Heart left ventricle (tissue), 16 donors: ENCODE results near the gene CACNA2D3. TPM values are rescaled to one million over a fixed set of nuclear protein-coding genes. Genes with fewer than 3 reads are reported as not detected.

Source experiments
- ATAC-seq, 4 donors: fragments of 200-7000 bp; cut with Tn5 transposase; one replicate each; pipeline ENCODE4 v1.9.1; 2020 to 2022; ENCODE audit warnings: moderate library complexity in 4 of 4, mild to moderate bottlenecking in 3 of 4, moderate number of reproducible peaks in 1 of 4
- DNase-seq, 5 donors: peaks; one replicate each; pipeline ENCODE4 v3.0.0-alpha.2; 2020
- H3K27ac ChIP-seq, 12 donors: fragments of 200-600 bp; sonication (generic) in 4 of 12; one replicate each; pipeline versions ENCODE4 v1.5.0 to v1.8.0; 2016 to 2022; ENCODE audit warnings: mild to moderate bottlenecking in 2 of 12
- H3K27me3 ChIP-seq, 9 donors: fragments of 200-600 bp; sonication (generic) in 2 of 9; one replicate each; pipeline versions ENCODE4 v1.5.1 to v1.8.0; 2016 to 2022; ENCODE audit warnings: mild to moderate bottlenecking in 3 of 9
- H3K36me3 ChIP-seq, 9 donors: fragments of 200-600 bp; sonication (generic) in 2 of 9; one replicate each; pipeline versions ENCODE4 v1.5.0 to v1.8.0; 2018 to 2022; ENCODE audit warnings: mild to moderate bottlenecking in 2 of 9
- H3K4me1 ChIP-seq, 12 donors: fragments of 200-600 bp; sonication (generic) in 4 of 12; one replicate each; pipeline versions ENCODE4 v1.5.0 to v1.8.0; 2016 to 2022; ENCODE audit warnings: mild to moderate bottlenecking in 3 of 12
- H3K4me3 ChIP-seq, 12 donors: fragments of 200-600 bp; sonication (generic) in 4 of 12; one replicate each; pipeline versions ENCODE4 v1.5.0 to v1.8.0; 2017 to 2022; ENCODE audit warnings: mild to moderate bottlenecking in 9 of 12, moderate library complexity in 4 of 12
- H3K9me3 ChIP-seq, 12 donors: fragments of 200-600 bp; sonication (generic) in 4 of 12; one replicate each; pipeline versions ENCODE4 v1.5.0 to v1.8.0; 2016 to 2022; ENCODE audit warnings: mild to moderate bottlenecking in 1 of 12
- CTCF ChIP-seq, 12 donors: fragments of 200-600 bp; sonication (generic) in 4 of 12; IDR thresholded peaks; one replicate each; pipeline versions ENCODE4 v1.5.0 to v1.8.0; 2018 to 2022; ENCODE audit warnings: antibody characterized with exemption in 12 of 12, mild to moderate bottlenecking in 5 of 12
- POLR2A ChIP-seq, 2 donors: fragments of 450-650 bp; IDR thresholded peaks; one replicate each; pipeline ENCODE4 v1.6.1; 2017; ENCODE audit warnings: antibody characterized with exemption in 2 of 2, mild to moderate bottlenecking in 2 of 2, moderate library complexity in 2 of 2
- WGBS, 4 donors: extraction: QIAGEN DNeasy Blood & Tissue Kit in 2 of 4; methylation state at CpG; one replicate each; pipeline versions ENCODE4 v1.1.5 to v1.1.7; 2013 to 2018; 5-methylcytosine and 5-hydroxymethylcytosine counted together
- intact Hi-C, 10 donors: fragments of 100-400 bp; cut with DNase I; formaldehyde crosslinking; loops; one replicate each; pipeline versions ENCODE4 v1.11.1 to v1.14.2; 2022
- polyA plus RNA-seq, 2 donors: library from polyadenylated mRNA; stranded (reverse); fragments of 200-250 nt; gene quantifications; one replicate each; pipeline ENCODE4 v1.2.3, GENCODE V29; 2013
- total RNA-seq, 9 donors: library from RNA; depleted of rRNA in 2 of 9; stranded (reverse); fragments of >200 nt in 2 of 9; fragmentation: NEBNext Ultra II Directional in 3 of 9; extraction: Animal tissue kit (Norgen Biotek cat#: 25700) in 3 of 9; gene quantifications; one replicate each; pipeline versions ENCODE4 v1.1.0 to v1.2.4, GENCODE V29; 2016 to 2023
- donor health status: ischemic (EF 13 %, LVEDD 7.1; RV severe dilation, severe dysfunction).
- donor health status: healthy with polysubstance abuse.
- donor health status: DM: no; HTN: yes; CAD: no.
- donor health status: DM: no; HTN: no; CAD: no.
- donor health status: ischemic (EF 25% LVEDD 6.9; RV normal size, moderate dysfunction).
- donor health status: ischemic (EF 25% LVEDD 5.7; RV mildly dilated, moderate dysfunction).
- donor health status: healthy.
- donor health status: DM: yes; HTN: yes; CAD: no.
- donor health status: ischemic (EF 35%, LVEDD 5.7; RV mildly dilated, moderate dysfunction).
- donor health status: nonischemic (EF 11% LVEDD 7.7; RV severe dilation, severe dysfunction).
- donor health status: DM: yes; HTN: yes; CAD: no.
- donor health status: PGD.
- donor health status: ischemic (EF 29% LVEDD 5.4; RV normal size, mild dysfunction).
- donor health status: nonischemic (EF 23%, LVEDD 6.1; RV moderate dilation, normal function).

The CACNA2D3 gene
- total and polyA plus RNA-seq, 11 donors, result 0.17 to 25.1 (median 12.8) TPM

GRCh38 chr3:54357301-54357700 is 234.9 kb downstream of the CACNA2D3 start:
- Histone ChIP-seq H3K4me1 (peaks cover 0 to 58% (median 24%) of the 10 kb centered on the region in 12 donors), H3K27ac (peak overlapping the region in 2 of 12 donors; percentile 12 to 37), H3K36me3 (no peaks in the 10 kb centered on the region), H3K9me3 (no peaks in the 10 kb centered on the region), H3K27me3 (no peaks in the 10 kb centered on the region), H3K4me3 (no peak overlapping the region)
- intact Hi-C loops, result loop anchor here in 4 of 10 donors (5.0 kb wide), 2 partner anchors 145 to 210 kb away; no protein-coding TSS in a partner anchor
- no peak for TF ChIP-seq CTCF (IDR thresholded peaks at IDR 0.05)
- TF ChIP-seq POLR2A (IDR thresholded peaks at IDR 0.05), result no peak
- ATAC-seq, result no peak
- DNase-seq, result no peak
- WGBS, 4 donors, result 77 to 82% (median 81%) methylated on average over 5 of the region's 5 CpGs

GRCh38 chr3:54358316-54358715 is 236.0 kb downstream of the CACNA2D3 start:
- Histone ChIP-seq H3K4me1 (peaks cover 0 to 52% (median 24%) of the 10 kb centered on the region in 12 donors), H3K27me3 (no peaks in the 10 kb centered on the region), H3K27ac (peak overlapping the region in 10 of 12 donors; percentile 13 to 70 (median 56)), H3K36me3 (no peaks in the 10 kb centered on the region), H3K9me3 (no peaks in the 10 kb centered on the region), H3K4me3 (no peak overlapping the region)
- ATAC-seq (no peak), DNase-seq (peak in 1 of 5 donors; percentile 31)
- TF ChIP-seq CTCF (IDR thresholded peaks at IDR 0.05) (no peak), POLR2A (IDR thresholded peaks at IDR 0.05) (no peak)
- WGBS, 4 donors, result 29 to 53% (median 41%) methylated on average over 4 of the region's 4 CpGs
- intact Hi-C loops, result loop anchor here in 4 of 10 donors (5.0 kb wide), 2 partner anchors 146 to 211 kb away; no protein-coding TSS in a partner anchor

GRCh38 chr3:54358969-54359694 is 236.8 kb downstream of the CACNA2D3 start:
- WGBS, 4 donors, result 43 to 53% (median 49%) methylated on average over 8 of the region's 8 CpGs
- DNase-seq (peak in 4 of 5 donors; percentile 53 to 85 (median 69)), ATAC-seq (peak; percentile 77 to 90 (median 84))
- Histone ChIP-seq H3K4me3 (no peak overlapping the region), H3K4me1 (peaks cover 0 to 45% (median 20%) of the 10 kb centered on the region in 12 donors), H3K9me3 (no peaks in the 10 kb centered on the region), H3K36me3 (no peaks in the 10 kb centered on the region), H3K27ac (peak overlapping the region in 11 of 12 donors; percentile 12 to 70 (median 55)), H3K27me3 (no peaks in the 10 kb centered on the region)
- no peak for TF ChIP-seq POLR2A (IDR thresholded peaks at IDR 0.05)
- TF ChIP-seq CTCF (IDR thresholded peaks at IDR 0.05), result peak in 1 of 12 donors; percentile 11
- intact Hi-C loops, result loop anchor here in 4 of 10 donors (5.0 kb wide), 2 partner anchors 147 to 212 kb away; no protein-coding TSS in a partner anchor

GRCh38 chr3:54360320-54360719 is 238.0 kb downstream of the CACNA2D3 start:
- peaks cover 0 to 41% (median 19%) of the 10 kb centered on the region in 12 donors for H3K4me1 ChIP-seq
- intact Hi-C loops, result loop anchor here in 2 of 10 donors (5.0 to 10.0 kb wide), 2 partner anchors 76 to 423 kb away; no protein-coding TSS in a partner anchor
- DNase-seq (no peak), ATAC-seq (no peak)
- peak in 2 of 12 donors; percentile 5 to 9 for TF ChIP-seq CTCF (IDR thresholded peaks at IDR 0.05)
- TF ChIP-seq POLR2A (IDR thresholded peaks at IDR 0.05), result no peak
- no peaks in the 10 kb centered on the region for H3K36me3 ChIP-seq
- WGBS, 4 donors, result 24 to 34% (median 29%) methylated on average over 3 of the region's 3 CpGs
- no peaks in the 10 kb centered on the region for H3K9me3 ChIP-seq
- H3K27me3 ChIP-seq, result no peaks in the 10 kb centered on the region
- H3K27ac ChIP-seq, result peak overlapping the region in 1 of 12 donors; percentile 19
- H3K4me3 ChIP-seq, result no peak overlapping the region
